Measurements from ENCODE around the gene NEK10.

NEK10 gene

GRCh38 chr3:27174530-27174929 is 194.7 kb downstream of the NEK10 start:
- Histone ChIP-seq H3K79me2 (ENCODE audit: insufficient read depth, low read length) (no peaks in the 10 kb centered on the region), H3K4me1 (ENCODE audit: insufficient read depth, low read length, poor library complexity, severe bottlenecking) (no peaks in the 10 kb centered on the region), H2AFZ (ENCODE audit: low read length) (no peak overlapping the region), H3K36me3 (ENCODE audit: insufficient read depth, low read length) (no peaks in the 10 kb centered on the region), H3F3A (ENCODE audit: low read depth) (no peaks in the 10 kb centered on the region), H3K4me2 (ENCODE audit: low read depth, low read length, poor library complexity, severe bottlenecking) (no peak overlapping the region), H3K27me3 (ENCODE audit: insufficient read depth, low read length, poor library complexity, severe bottlenecking) (no peaks in the 10 kb centered on the region), H3K9me3 (ENCODE audit: insufficient read depth, low read depth, low read length) (no peaks in the 10 kb centered on the region), H3K9ac (ENCODE audit: low read depth, low read length, poor library complexity, severe bottlenecking) (no peak overlapping the region), H4K20me1 (ENCODE audit: insufficient read depth, low read length, poor library complexity, severe bottlenecking) (no peaks in the 10 kb centered on the region), H3K4me3 (ENCODE audit: low read length, poor library complexity, severe bottlenecking) (no peak overlapping the region), H3K9me2 (replicated peaks; ENCODE audit: low read depth, low read length) (no peaks in the 10 kb centered on the region)
- TF ChIP-seq CTCF (conservative IDR thresholded peaks at IDR 0.05; ENCODE audit: low read length) (no peak), EZH2phosphoT487 (IDR thresholded peaks at IDR 0.05; ENCODE audit: borderline replicate concordance) (no peak)

GRCh38 chr3:27171113-27171512 is 198.1 kb downstream of the NEK10 start:
- Histone ChIP-seq H3K27me3 (ENCODE audit: insufficient read depth, low read length, poor library complexity, severe bottlenecking) (no peaks in the 10 kb centered on the region), H3K9me3 (ENCODE audit: insufficient read depth, low read depth, low read length) (no peaks in the 10 kb centered on the region), H3K9ac (ENCODE audit: low read depth, low read length, poor library complexity, severe bottlenecking) (no peak overlapping the region), H4K20me1 (ENCODE audit: insufficient read depth, low read length, poor library complexity, severe bottlenecking) (no peaks in the 10 kb centered on the region), H3K4me1 (ENCODE audit: insufficient read depth, low read length, poor library complexity, severe bottlenecking) (no peaks in the 10 kb centered on the region), H3K36me3 (ENCODE audit: insufficient read depth, low read length) (no peaks in the 10 kb centered on the region), H3K4me3 (ENCODE audit: low read length, poor library complexity, severe bottlenecking) (no peak overlapping the region), H3K9me2 (replicated peaks; ENCODE audit: low read depth, low read length) (no peaks in the 10 kb centered on the region), H3F3A (ENCODE audit: low read depth) (no peaks in the 10 kb centered on the region), H3K79me2 (ENCODE audit: insufficient read depth, low read length) (no peaks in the 10 kb centered on the region), H3K4me2 (ENCODE audit: low read depth, low read length, poor library complexity, severe bottlenecking) (no peak overlapping the region), H2AFZ (ENCODE audit: low read length) (no peak overlapping the region)
- TF ChIP-seq EZH2phosphoT487 (IDR thresholded peaks at IDR 0.05; ENCODE audit: borderline replicate concordance) (no peak), CTCF (conservative IDR thresholded peaks at IDR 0.05; ENCODE audit: low read length) (no peak)

GRCh38 chr3:27166888-27167287 is 202.3 kb downstream of the NEK10 start:
- TF ChIP-seq CTCF (conservative IDR thresholded peaks at IDR 0.05; ENCODE audit: low read length) (no peak), EZH2phosphoT487 (IDR thresholded peaks at IDR 0.05; ENCODE audit: borderline replicate concordance) (no peak)
- Histone ChIP-seq H3K4me2 (ENCODE audit: low read depth, low read length, poor library complexity, severe bottlenecking) (no peak overlapping the region), H3K27me3 (ENCODE audit: insufficient read depth, low read length, poor library complexity, severe bottlenecking) (no peaks in the 10 kb centered on the region), H3K9ac (ENCODE audit: low read depth, low read length, poor library complexity, severe bottlenecking) (no peak overlapping the region), H3F3A (ENCODE audit: low read depth) (no peaks in the 10 kb centered on the region), H2AFZ (ENCODE audit: low read length) (no peak overlapping the region), H3K4me3 (ENCODE audit: low read length, poor library complexity, severe bottlenecking) (no peak overlapping the region), H3K9me3 (ENCODE audit: insufficient read depth, low read depth, low read length) (no peaks in the 10 kb centered on the region), H3K79me2 (ENCODE audit: insufficient read depth, low read length) (no peaks in the 10 kb centered on the region), H3K36me3 (ENCODE audit: insufficient read depth, low read length) (no peaks in the 10 kb centered on the region), H3K9me2 (replicated peaks; ENCODE audit: low read depth, low read length) (no peaks in the 10 kb centered on the region), H4K20me1 (ENCODE audit: insufficient read depth, low read length, poor library complexity, severe bottlenecking) (no peaks in the 10 kb centered on the region), H3K4me1 (ENCODE audit: insufficient read depth, low read length, poor library complexity, severe bottlenecking) (no peaks in the 10 kb centered on the region)

All from Loucy (cell line).